Measurements from ENCODE around the gene UNC13A. TPM values are rescaled to one million over a fixed set of nuclear protein-coding genes. Genes with fewer than 3 reads are reported as not detected.

Gene UNC13A
- total and polyA plus RNA-seq, 2 of the 8 experiments (the other 6 are each of a cell fraction or from before 2014, with no cell fraction given) = 13.1 to 47.6 TPM

DNA sequence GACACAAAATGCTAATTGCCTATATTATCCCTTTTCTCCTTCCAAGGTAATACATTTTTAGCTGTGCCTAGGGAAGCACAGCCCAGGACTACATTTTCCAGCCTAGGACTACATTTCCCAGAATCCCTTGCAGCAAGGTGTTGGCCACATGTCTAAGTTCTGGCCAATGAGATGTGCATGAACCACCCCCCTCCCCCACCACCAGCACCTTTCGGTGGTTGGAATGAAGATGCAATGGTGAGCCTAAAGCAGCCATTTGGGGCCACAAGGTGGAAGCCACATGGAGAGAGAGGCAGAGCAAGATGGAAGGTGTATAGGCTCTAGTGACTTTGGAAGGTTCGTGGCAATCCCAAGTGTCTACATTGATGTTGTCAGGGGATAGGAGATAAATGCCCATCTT is 16.2 kb downstream of the UNC13A start:
- no peak overlapping the region for H3K4ac ChIP-seq (replicated peaks; ENCODE audit: insufficient read length, low read depth, low read length)
- POLR2A ChIA-PET (ENCODE audit: partially characterized antibody) = interaction anchor here (1.3 kb wide), 1 partner anchor 9 kb away, joined by 4 read pairs; no protein-coding TSS in a partner anchor
- no peak overlapping the region for H3K23ac ChIP-seq (ENCODE audit: insufficient read length)
- no peak overlapping the region for H3K18ac ChIP-seq (ENCODE audit: extremely low read depth, low read length)
- H4K5ac ChIP-seq (ENCODE audit: insufficient read length, low read depth, low read length) = no peak overlapping the region
- 0 out of 7 replicates have a peak, but pooled peaks cover 0 to 3% (median 0%) of the 10 kb centered on the region in 4 experiments for H3K4me1 ChIP-seq (replicated peaks in 1 of 4; ENCODE audit: control insufficient read depth in 3 of 4, insufficient read depth in 4 of 4, low read length in 3 of 4)
- no peak overlapping the region for H3K27ac ChIP-seq (ENCODE audit: low read depth, low read length)
- H3K56ac ChIP-seq (replicated peaks; ENCODE audit: insufficient read length, low read depth, low read length) = no peak overlapping the region
- H3K79me2 ChIP-seq (ENCODE audit: control insufficient read depth in 1 of 2, insufficient read depth in 2 of 2, low read length in 2 of 2) = peaks cover 0 to 7% of the 10 kb centered on the region in 2 experiments; a peak in 1 of 4 replicates
- H3K14ac ChIP-seq (ENCODE audit: insufficient read length) = no peak overlapping the region
- H2BK15ac ChIP-seq (ENCODE audit: low read length) = no peak overlapping the region
- peak in 1 of 2 experiments; percentile 62 for DNase-seq (ENCODE audit: low read depth in 1 of 2, low spot score in 2 of 2)
- H2AFZ ChIP-seq (ENCODE audit: low read length) = no peak overlapping the region
- H2BK12ac ChIP-seq (ENCODE audit: low read depth, low read length) = no peak overlapping the region
- H3K27me3 ChIP-seq (replicated peaks in 1 of 4; ENCODE audit: control insufficient read depth in 3 of 4, extremely low read depth in 1 of 4, insufficient read depth in 3 of 4, low read length in 3 of 4) = no peaks in the 10 kb centered on the region
- no peak overlapping the region for H2BK120ac ChIP-seq (replicated peaks; ENCODE audit: low read depth, low read length)
- no peak overlapping the region for H3K4me2 ChIP-seq (ENCODE audit: insufficient read depth in 1 of 2, low read depth in 2 of 2, low read length in 2 of 2)
- H3K79me1 ChIP-seq (ENCODE audit: low read depth, low read length) = peaks cover 2% of the 10 kb centered on the region; the same call in 1 of the 2 replicates
- peaks cover 2 to 3% of the 10 kb centered on the region in 2 experiments for H4K20me1 ChIP-seq (replicated peaks in 1 of 2; ENCODE audit: control insufficient read depth in 1 of 2, insufficient read depth in 2 of 2, low read length in 2 of 2)
- H3K36me3 ChIP-seq (ENCODE audit: control insufficient read depth in 2 of 4, insufficient read depth in 4 of 4, low read length in 3 of 4) = peaks cover 0 to 14% (median 1%) of the 10 kb centered on the region in 4 experiments; a peak in 3 of 8 replicates
- FAIRE-seq = peak; percentile 85
- CTCF ChIA-PET (ENCODE audit: partially characterized antibody) = interaction anchor here (1.0 to 1.8 kb wide), 2 partner anchors 16 to 62 kb away, joined by 3 to 4 read pairs; no protein-coding TSS in a partner anchor
- H2BK5ac ChIP-seq (ENCODE audit: low read depth, low read length) = no peak overlapping the region
- no peak overlapping the region for H3K9ac ChIP-seq (replicated peaks in 1 of 4; ENCODE audit: extremely low read depth in 1 of 4, low read depth in 3 of 4, low read length in 3 of 4)
- H4K8ac ChIP-seq (ENCODE audit: extremely low read depth, insufficient read depth, low read length) = no peak overlapping the region
- 0 out of 4 replicates have a peak, but pooled peaks cover 0 to 5% of the 10 kb centered on the region in 2 experiments for H3K9me3 ChIP-seq (ENCODE audit: insufficient read depth in 2 of 2, low read depth in 1 of 2, low read length in 1 of 2)
- H3K23me2 ChIP-seq (ENCODE audit: low read depth, low read length) = peaks cover 1% of the 10 kb centered on the region; the same call in 1 of the 2 replicates
- H2AK5ac ChIP-seq (ENCODE audit: low read depth, low read length) = no peak overlapping the region
- no peak overlapping the region for H2BK20ac ChIP-seq (ENCODE audit: low read length)
- WGBS, 2 experiments (ENCODE audit: extremely low coverage in 1 of 2, insufficient coverage in 1 of 2, insufficient read length in 1 of 2, insufficient replicate concordance in 2 of 2, low coverage in 1 of 2, low lambda C conversion rate in 2 of 2, missing lambda C conversion rate in 1 of 2) = 82% methylated on average over 2 of the region's 2 CpGs; no CpG with 5 or more reads in 1 of the 2 experiments
- no peak overlapping the region for H4K91ac ChIP-seq (replicated peaks; ENCODE audit: insufficient read length, low read length)
- H3K4me3 ChIP-seq (ENCODE audit: extremely low read depth in 1 of 4, insufficient read depth in 2 of 4, low read depth in 3 of 4, low read length in 4 of 4) = no peak overlapping the region
- no peak for TF ChIP-seq SAP30 (IDR thresholded peaks at IDR 0.05; ENCODE audit: insufficient read depth, insufficient replicate concordance, low read length)
- TF ChIP-seq, protein P1, sequence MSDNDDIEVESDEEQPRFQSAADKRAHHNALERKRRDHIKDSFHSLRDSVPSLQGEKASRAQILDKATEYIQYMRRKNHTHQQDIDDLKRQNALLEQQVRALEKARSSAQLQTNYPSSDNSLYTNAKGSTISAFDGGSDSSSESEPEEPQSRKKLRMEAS (IDR thresholded peaks at IDR 0.05) = peak; percentile 70; the same call in 1 of the 2 replicates
- TF ChIP-seq RXRA (IDR thresholded peaks at IDR 0.05; ENCODE audit: insufficient read depth, low read depth, low read length) = no peak
- TF ChIP-seq, protein P2, sequence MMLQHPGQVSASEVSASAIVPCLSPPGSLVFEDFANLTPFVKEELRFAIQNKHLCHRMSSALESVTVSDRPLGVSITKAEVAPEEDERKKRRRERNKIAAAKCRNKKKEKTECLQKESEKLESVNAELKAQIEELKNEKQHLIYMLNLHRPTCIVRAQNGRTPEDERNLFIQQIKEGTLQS (IDR thresholded peaks at IDR 0.05; ENCODE audit: insufficient read depth, low read depth, low read length) = peak; percentile 79; the same call in 1 of the 2 replicates
- TF ChIP-seq TEAD4 (IDR thresholded peaks at IDR 0.05; ENCODE audit: low read depth, low read length) = 0 out of 2 replicates have a peak, but pooled peaks have one; percentile 1
- TF ChIP-seq HDAC2 (IDR thresholded peaks at IDR 0.05; ENCODE audit: borderline replicate concordance in 1 of 2, low read depth in 2 of 2, low read length in 2 of 2) = peak in 1 of 2 experiments; percentile 84; a peak in 2 of 4 replicates
- peak; percentile 86 for TF ChIP-seq SP1 (IDR thresholded peaks at IDR 0.05; ENCODE audit: low read depth, low read length)
- no peak for TF ChIP-seq RAD21 (IDR thresholded peaks at IDR 0.05 in 1 of 2, conservative IDR thresholded peaks at IDR 0.05 in 1 of 2; ENCODE audit: low read depth in 2 of 2, low read length in 2 of 2)
- TF ChIP-seq TBP (IDR thresholded peaks at IDR 0.05; ENCODE audit: low read depth, low read length) = no peak
- no peak for TF ChIP-seq RNF2 (IDR thresholded peaks at IDR 0.05; ENCODE audit: borderline replicate concordance, low read depth, low read length, missing control alignments, poor library complexity, severe bottlenecking)
- TF ChIP-seq SP2 (IDR thresholded peaks at IDR 0.05; ENCODE audit: low read length) = no peak
